Right lobe of liver (tissue), 4 donors: ENCODE data around the gene DYNC1I2.

Experiments
- POLR2A ChIP-seq: fragments of 450-650 bp; IDR thresholded peaks from one replicate; pipeline ENCODE4 v1.6.1; 2017; ENCODE audit warnings: antibody characterized with exemption, mild to moderate bottlenecking
- TF ChIP-seq, protein P1 (sequence below), 4 donors: fragments of 200-600 bp in 3 of 4; fragments of 450-650 bp in 1 of 4; IDR thresholded peaks; one replicate each; pipeline versions ENCODE4 v1.5.1 to v1.8.0; 2016 to 2022; ENCODE audit warnings: antibody characterized with exemption in 4 of 4, mild to moderate bottlenecking in 2 of 4
- donor health status: DM: no; HTN: no; CAD: no.
- donor health status: DM: no; HTN: no; CAD: no.
- donor health status: DM: no; HTN: yes; CAD: no.

DNA sequence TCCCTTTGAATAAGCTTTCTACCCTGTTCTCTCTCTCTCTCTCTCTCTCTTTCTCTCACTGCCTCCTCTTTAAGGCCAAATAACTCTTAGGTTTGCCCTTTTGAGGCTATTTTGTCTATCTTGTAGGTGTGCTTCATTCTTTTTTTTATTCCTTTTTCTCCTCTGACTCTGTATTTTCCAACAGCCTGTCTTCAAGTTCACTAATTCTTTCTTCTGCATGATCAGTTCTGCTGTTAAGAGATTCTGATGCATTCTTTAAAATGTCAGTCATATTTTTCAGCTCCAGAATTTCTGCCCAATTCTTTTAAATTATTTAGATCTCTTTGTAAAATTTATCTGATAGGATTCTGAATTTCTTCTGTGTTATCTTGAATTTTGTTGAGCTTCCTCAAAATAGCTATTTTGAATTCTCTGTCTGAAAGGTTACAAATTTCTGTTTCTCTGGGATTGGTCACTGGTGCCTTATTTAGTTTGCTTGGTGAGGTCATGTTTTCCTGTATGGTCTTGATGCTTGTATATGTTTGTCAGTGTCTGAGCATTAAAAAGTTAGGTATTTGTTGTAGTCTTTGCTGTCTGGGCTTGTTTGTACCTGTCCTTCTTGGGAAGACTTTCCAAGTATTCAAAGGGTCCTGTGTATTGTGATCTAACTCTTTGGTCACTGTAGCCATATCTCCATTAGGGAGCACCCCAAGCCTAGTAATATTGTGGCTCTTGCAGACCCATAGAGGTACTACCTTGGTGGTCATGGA is 35.4 kb upstream of the DYNC1I2 start:
- TF ChIP-seq, protein P1, sequence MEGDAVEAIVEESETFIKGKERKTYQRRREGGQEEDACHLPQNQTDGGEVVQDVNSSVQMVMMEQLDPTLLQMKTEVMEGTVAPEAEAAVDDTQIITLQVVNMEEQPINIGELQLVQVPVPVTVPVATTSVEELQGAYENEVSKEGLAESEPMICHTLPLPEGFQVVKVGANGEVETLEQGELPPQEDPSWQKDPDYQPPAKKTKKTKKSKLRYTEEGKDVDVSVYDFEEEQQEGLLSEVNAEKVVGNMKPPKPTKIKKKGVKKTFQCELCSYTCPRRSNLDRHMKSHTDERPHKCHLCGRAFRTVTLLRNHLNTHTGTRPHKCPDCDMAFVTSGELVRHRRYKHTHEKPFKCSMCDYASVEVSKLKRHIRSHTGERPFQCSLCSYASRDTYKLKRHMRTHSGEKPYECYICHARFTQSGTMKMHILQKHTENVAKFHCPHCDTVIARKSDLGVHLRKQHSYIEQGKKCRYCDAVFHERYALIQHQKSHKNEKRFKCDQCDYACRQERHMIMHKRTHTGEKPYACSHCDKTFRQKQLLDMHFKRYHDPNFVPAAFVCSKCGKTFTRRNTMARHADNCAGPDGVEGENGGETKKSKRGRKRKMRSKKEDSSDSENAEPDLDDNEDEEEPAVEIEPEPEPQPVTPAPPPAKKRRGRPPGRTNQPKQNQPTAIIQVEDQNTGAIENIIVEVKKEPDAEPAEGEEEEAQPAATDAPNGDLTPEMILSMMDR (IDR thresholded peaks at IDR 0.05): no peak
- TF ChIP-seq POLR2A: no peak
